ENCODE data around the gene SCNN1A. TPM values are rescaled to one million over a fixed set of nuclear protein-coding genes. Genes with fewer than 3 reads are reported as not detected.
A peak's percentile ranks its signal among the peaks of the same experiment; 100 is the strongest.
"Not testable (repeated sequence)": the region's sequence is repeated elsewhere in the genome, so short reads cannot be mapped to it uniquely, and the experiment has no call there.

SCNN1A gene
- total RNA-seq, 1 experiment from 2014 or later, result 17.1 TPM

DNA sequence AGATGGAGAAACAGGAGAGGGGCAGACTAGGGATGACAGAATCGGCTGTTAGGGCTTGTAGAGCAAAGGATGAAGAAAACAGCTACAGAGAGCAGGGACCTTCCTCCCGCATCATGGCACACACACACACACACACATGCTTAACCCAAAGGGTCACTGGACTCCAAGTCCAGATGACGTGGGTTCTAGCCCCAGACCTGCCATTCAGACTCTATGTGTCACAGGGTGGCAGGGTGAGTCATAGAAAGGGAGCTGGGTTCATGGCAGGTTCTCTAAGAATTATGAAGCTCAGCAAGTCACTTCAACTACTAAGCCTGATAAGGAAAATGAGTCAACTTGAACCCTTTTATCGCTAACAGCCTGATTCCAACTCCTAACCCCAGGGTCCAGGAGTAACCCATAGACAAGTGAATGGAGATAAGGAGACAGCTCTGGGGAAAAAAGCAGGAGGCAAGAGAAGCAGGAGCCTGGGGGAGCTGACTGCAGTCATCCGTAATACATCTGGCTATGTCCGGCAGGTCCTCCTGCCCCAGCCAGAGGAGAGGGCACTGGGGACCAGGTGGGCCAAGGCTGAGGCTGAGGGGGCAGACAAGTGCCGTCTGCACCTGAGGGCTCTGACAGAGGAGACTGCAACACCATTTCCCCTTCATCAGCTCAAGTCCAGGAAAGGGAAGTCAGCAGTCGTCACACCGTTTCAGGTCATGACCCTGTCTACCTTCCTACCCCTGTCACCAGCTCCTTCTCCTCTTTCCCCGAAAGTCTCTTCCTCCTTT is 29.9 kb downstream of the SCNN1A start:
- in situ Hi-C loops (cut with HindIII; ENCODE audit: low pct_unique_long_range_greater_than_20kb, low sequenced_read_pairs), result no loop called here
- H3K27me3 ChIP-seq (ENCODE audit: control insufficient read depth, insufficient read depth, low read length), result no peaks in the 10 kb centered on the region
- peak overlapping the region; percentile 48 for H3K27ac ChIP-seq (ENCODE audit: low read length)
- ChIA-PET POLR2A (no interaction called here), CTCF (interaction anchor here (0.7 kb wide), 1 partner anchor 120 kb away, joined by 3 read pairs; no protein-coding TSS in a partner anchor)
- no peaks in the 10 kb centered on the region; the same call in 1 of the 2 replicates for H3K36me3 ChIP-seq (ENCODE audit: control insufficient read depth, insufficient read depth, low read length)
- DNase-seq (ENCODE audit: low read depth, low spot score) (no peak), ATAC-seq (peak; percentile 33; the same call in 1 of the 2 replicates)
- no TSS peak for BruUV-seq (replicated peaks)
- no peaks in the 10 kb centered on the region for H3K9me3 ChIP-seq (ENCODE audit: control insufficient read depth, insufficient read depth, low read depth, low read length)
- no peak overlapping the region for H3K4me3 ChIP-seq (ENCODE audit: low read depth in 2 of 2, low read length in 2 of 2)
- TF ChIP-seq, protein P1, sequence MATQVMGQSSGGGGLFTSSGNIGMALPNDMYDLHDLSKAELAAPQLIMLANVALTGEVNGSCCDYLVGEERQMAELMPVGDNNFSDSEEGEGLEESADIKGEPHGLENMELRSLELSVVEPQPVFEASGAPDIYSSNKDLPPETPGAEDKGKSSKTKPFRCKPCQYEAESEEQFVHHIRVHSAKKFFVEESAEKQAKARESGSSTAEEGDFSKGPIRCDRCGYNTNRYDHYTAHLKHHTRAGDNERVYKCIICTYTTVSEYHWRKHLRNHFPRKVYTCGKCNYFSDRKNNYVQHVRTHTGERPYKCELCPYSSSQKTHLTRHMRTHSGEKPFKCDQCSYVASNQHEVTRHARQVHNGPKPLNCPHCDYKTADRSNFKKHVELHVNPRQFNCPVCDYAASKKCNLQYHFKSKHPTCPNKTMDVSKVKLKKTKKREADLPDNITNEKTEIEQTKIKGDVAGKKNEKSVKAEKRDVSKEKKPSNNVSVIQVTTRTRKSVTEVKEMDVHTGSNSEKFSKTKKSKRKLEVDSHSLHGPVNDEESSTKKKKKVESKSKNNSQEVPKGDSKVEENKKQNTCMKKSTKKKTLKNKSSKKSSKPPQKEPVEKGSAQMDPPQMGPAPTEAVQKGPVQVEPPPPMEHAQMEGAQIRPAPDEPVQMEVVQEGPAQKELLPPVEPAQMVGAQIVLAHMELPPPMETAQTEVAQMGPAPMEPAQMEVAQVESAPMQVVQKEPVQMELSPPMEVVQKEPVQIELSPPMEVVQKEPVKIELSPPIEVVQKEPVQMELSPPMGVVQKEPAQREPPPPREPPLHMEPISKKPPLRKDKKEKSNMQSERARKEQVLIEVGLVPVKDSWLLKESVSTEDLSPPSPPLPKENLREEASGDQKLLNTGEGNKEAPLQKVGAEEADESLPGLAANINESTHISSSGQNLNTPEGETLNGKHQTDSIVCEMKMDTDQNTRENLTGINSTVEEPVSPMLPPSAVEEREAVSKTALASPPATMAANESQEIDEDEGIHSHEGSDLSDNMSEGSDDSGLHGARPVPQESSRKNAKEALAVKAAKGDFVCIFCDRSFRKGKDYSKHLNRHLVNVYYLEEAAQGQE (IDR thresholded peaks at IDR 0.05; ENCODE audit: insufficient read depth in 1 of 2, low read depth in 2 of 2, low read length in 1 of 2), result no peak
- TF ChIP-seq SIN3A (IDR thresholded peaks at IDR 0.05; ENCODE audit: borderline replicate concordance, insufficient read depth, low read depth, low read length), result no peak
- TF ChIP-seq TCF7L2 (IDR thresholded peaks at IDR 0.05; ENCODE audit: low read depth, low read length), result no peak
- intact Hi-C loops (cut with micrococcal nuclease; ENCODE audit: unreplicated experiment), result no loop called here
- H3K4me1 ChIP-seq (ENCODE audit: control insufficient read depth, insufficient read depth, low read length), result peaks cover 17% of the 10 kb centered on the region

DNA sequence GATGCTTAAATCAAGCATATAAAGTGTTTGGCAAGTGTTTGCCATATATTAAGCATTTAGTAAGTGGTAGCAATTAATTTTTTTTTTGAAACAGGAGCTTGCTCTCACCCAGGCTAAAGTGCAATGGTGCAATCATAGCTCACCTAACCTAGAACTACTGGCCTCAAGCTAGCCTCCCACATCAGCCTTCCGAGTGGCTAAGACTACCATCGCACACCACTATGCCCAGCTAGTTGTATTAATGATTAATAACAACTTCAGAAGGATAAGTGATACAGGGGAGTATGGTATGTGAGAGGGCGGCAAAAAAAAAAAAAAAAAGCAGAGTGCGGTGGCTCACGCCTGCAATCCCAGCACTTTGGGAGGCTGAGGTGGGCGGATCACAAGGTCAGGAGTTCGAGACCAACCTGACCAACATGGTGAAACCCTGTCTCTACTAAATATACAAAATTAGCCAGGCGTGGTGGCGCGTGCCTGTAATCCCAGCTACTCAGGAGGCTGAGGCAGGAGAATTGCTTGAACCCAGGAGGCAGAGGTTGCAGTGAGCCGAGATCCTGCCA is 31.2 kb downstream of the SCNN1A start:
- ATAC-seq; intact Hi-C loops (cut with micrococcal nuclease; ENCODE audit: unreplicated experiment); H3K27me3 ChIP-seq (ENCODE audit: control insufficient read depth, insufficient read depth, low read length); BruUV-seq (replicated peaks); H3K36me3 ChIP-seq (ENCODE audit: control insufficient read depth, insufficient read depth, low read length); H3K9me3 ChIP-seq (ENCODE audit: control insufficient read depth, insufficient read depth, low read depth, low read length); DNase-seq (ENCODE audit: low read depth, low spot score); in situ Hi-C loops (cut with HindIII; ENCODE audit: low pct_unique_long_range_greater_than_20kb, low sequenced_read_pairs); H3K4me3 ChIP-seq (ENCODE audit: low read depth in 2 of 2, low read length in 2 of 2): not testable (repeated sequence)
- Histone ChIP-seq H3K27ac (ENCODE audit: low read length) (peak overlapping the region; percentile 71), H3K4me1 (ENCODE audit: control insufficient read depth, insufficient read depth, low read length) (peaks cover 22% of the 10 kb centered on the region)
- POLR2A ChIA-PET, result interaction anchor here (0.6 kb wide), 1 partner anchor 236 kb away, joined by 3 read pairs; no protein-coding TSS in a partner anchor
- CTCF ChIA-PET, result interaction anchor here (0.6 kb wide), 1 partner anchor 12 kb away, joined by 3 read pairs; no protein-coding TSS in a partner anchor

DNA sequence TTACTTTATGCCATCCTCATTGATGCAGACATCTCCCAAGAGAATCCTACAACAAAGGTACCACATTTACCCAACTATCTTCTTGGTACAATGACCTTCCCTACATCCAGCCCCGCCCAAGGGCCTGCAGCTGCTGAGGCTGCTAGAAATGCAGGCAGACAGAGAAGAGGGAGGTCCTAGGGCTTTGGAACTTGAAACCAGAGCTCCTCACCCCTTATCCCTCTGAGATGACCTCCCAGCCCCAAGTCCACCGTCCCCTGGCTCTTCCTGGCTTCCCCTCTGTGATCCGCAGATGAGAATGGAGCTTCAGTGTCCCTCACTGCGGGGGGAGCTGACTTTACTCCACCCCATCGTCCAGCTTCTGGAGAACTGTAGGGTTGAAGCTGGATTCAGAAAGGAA is 31.8 kb downstream of the SCNN1A start:
- Histone ChIP-seq H3K27ac (ENCODE audit: low read length) (peak overlapping the region; percentile 71), H3K36me3 (ENCODE audit: control insufficient read depth, insufficient read depth, low read length) (no peaks in the 10 kb centered on the region; the same call in 1 of the 2 replicates), H3K4me3 (ENCODE audit: low read depth in 2 of 2, low read length in 2 of 2) (no peak overlapping the region), H3K4me1 (ENCODE audit: control insufficient read depth, insufficient read depth, low read length) (peaks cover 27% of the 10 kb centered on the region), H3K9me3 (ENCODE audit: control insufficient read depth, insufficient read depth, low read depth, low read length) (no peaks in the 10 kb centered on the region), H3K27me3 (ENCODE audit: control insufficient read depth, insufficient read depth, low read length) (no peaks in the 10 kb centered on the region)
- DNase-seq (ENCODE audit: low read depth, low spot score), result no peak
- TF ChIP-seq SIN3A (IDR thresholded peaks at IDR 0.05; ENCODE audit: borderline replicate concordance, insufficient read depth, low read depth, low read length), result no peak
- TF ChIP-seq, protein P1 (IDR thresholded peaks at IDR 0.05; ENCODE audit: insufficient read depth in 1 of 2, low read depth in 2 of 2, low read length in 1 of 2), result no peak
- no peak for TF ChIP-seq TCF7L2 (IDR thresholded peaks at IDR 0.05; ENCODE audit: low read depth, low read length)
- TF ChIP-seq, protein P2, sequence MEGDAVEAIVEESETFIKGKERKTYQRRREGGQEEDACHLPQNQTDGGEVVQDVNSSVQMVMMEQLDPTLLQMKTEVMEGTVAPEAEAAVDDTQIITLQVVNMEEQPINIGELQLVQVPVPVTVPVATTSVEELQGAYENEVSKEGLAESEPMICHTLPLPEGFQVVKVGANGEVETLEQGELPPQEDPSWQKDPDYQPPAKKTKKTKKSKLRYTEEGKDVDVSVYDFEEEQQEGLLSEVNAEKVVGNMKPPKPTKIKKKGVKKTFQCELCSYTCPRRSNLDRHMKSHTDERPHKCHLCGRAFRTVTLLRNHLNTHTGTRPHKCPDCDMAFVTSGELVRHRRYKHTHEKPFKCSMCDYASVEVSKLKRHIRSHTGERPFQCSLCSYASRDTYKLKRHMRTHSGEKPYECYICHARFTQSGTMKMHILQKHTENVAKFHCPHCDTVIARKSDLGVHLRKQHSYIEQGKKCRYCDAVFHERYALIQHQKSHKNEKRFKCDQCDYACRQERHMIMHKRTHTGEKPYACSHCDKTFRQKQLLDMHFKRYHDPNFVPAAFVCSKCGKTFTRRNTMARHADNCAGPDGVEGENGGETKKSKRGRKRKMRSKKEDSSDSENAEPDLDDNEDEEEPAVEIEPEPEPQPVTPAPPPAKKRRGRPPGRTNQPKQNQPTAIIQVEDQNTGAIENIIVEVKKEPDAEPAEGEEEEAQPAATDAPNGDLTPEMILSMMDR (IDR thresholded peaks at IDR 0.05), result no peak
- no peak for TF ChIP-seq POLR2AphosphoS5 (IDR thresholded peaks at IDR 0.05; ENCODE audit: low read depth, low read length)
- intact Hi-C loops (cut with micrococcal nuclease; ENCODE audit: unreplicated experiment), result no loop called here
- ATAC-seq, result no peak
- ChIA-PET CTCF (interaction anchor here (0.6 kb wide), 1 partner anchor 13 kb away, joined by 3 read pairs; no protein-coding TSS in a partner anchor), POLR2A (no interaction called here)
- in situ Hi-C loops (cut with HindIII; ENCODE audit: low pct_unique_long_range_greater_than_20kb, low sequenced_read_pairs), result no loop called here
- BruUV-seq (replicated peaks), result no TSS peak
